T-helper 9 cell (primary cell): ENCODE results near the gene RNGTT.
"Not testable (repeated sequence)": the region's sequence is repeated elsewhere in the genome, so short reads cannot be mapped to it uniquely, and the experiment has no call there.

Experiments used
- DNase-seq: peaks from one replicate; pipeline ENCODE4 v3.0.0-alpha.2; 2020

The RNGTT gene

GRCh38 chr6:88970301-88970700 is 6.9 kb upstream of the RNGTT start:
- no peak for DNase-seq

GRCh38 chr6:88969255-88969654 is 5.8 kb upstream of the RNGTT start:
- DNase-seq = not testable (repeated sequence)

DNA sequence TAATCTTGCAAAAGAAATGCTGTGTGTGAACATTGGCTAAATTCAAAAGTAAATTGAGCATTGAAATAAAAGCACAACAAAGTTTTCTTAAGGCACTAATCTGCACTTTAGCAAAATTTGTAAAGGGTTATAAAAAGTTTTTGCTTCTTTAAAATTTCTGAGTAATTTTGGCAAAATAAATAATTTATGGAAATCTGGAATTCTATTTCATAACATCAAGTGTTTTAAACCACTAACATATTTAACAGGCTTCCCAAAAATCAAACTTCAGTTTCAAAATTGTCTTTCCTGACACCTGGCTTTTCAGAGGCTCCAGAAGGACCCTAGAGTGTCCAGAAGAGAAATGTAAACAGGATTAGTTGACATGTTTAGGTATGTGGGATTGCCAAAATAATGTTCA is 4.5 kb upstream of the RNGTT start:
- DNase-seq = no peak

- no peak for DNase-seq
Observed at GRCh38 chr6:88965691-88966090, 2.3 kb upstream of the RNGTT start.

DNA sequence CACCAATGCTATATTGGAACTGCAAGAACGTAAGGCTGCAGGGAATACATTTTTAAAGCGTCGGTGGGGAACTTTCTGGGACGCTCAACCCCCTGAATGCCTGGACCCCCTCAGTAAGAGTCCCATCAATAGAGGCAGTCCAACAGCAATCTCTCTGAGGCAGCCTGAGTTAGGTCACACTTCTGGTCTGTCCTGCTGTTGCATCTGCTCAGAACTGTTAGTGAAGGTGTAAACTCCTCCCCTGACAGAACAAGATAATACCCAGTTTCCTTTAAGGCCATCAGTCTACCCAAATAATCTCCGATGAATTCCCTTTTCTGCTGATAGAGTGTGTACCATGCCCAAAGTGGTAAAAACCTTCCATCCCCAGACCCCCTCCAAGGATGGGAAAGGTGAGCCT is 1.1 kb upstream of the RNGTT start:
- no peak for DNase-seq

- no peak for DNase-seq
Observed at GRCh38 chr6:88958842-88959241, 4.6 kb downstream of the RNGTT start.

GRCh38 chr6:88953550-88954386 is 9.7 kb downstream of the RNGTT start:
- DNase-seq = no peak

DNA sequence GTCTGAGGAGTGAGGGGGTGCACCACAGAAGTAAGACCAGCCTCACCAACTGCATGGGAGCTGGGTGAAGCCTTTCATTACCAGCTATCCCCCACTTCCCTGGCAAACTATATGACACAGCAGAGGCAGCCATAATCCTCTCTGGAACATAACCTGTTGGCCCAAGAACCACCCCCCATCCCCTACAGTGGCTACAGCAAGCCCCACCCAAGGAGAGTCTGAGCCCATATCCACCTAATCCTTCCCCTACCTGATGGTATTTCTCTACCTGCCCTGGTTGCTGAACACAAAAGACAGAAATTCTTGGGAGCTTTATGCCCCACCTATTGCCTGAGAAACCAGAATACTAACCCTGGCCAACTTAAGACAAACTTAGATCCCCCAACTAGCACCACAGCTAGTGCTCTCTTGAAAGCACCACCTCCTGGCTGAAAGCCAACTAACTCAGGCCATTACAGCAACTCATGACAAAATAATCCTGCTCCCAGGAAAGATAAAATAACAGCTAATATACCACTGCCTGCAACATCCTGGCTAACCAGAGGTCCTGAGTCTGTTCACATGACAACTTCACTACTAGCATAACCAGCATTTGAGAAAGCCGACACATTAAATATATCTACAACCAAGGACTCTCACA is 11.2 kb downstream of the RNGTT start:
- no peak for DNase-seq

- no peak for DNase-seq
Observed at GRCh38 chr6:88945415-88946008, 17.9 kb downstream of the RNGTT start.

DNA sequence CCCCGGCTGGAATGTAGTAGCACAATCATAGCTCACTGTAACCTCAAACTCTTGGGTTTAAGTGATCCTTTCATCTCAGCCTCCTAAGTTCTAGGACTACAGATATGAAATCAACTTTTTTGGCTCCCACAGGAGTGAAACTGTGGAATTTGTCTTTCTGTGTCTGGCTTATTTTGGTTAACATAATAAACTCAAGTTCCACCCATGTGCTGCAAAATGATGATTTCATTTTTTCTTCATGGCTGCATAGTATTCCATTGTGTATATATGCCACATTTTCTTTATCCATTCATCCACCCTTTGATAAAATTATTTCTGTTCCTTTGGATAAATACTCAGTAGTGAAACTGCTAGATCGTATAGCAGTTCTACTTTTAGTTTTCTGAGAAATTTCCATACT is 29.9 kb downstream of the RNGTT start:
- DNase-seq = no peak

DNA sequence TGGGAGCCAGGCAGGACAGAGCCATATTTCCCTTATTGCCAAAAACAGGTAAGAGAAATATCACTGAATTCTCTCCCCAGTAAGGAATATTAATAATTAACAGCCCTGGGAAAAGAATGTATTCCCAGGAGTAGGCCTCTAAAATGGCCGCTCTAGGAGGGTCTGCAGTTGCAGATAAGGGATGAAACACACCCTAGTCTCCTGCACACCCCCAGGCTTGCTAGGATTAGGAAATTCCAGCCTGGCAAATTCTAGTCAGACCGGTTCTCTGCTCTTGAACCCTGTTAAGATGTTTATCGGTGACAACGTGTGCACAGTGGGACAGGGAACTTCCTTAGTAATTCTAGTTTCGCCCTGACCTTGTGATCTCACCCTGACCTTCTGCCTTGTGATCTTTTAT is 31.4 kb downstream of the RNGTT start:
- not testable (repeated sequence) for DNase-seq

DNA sequence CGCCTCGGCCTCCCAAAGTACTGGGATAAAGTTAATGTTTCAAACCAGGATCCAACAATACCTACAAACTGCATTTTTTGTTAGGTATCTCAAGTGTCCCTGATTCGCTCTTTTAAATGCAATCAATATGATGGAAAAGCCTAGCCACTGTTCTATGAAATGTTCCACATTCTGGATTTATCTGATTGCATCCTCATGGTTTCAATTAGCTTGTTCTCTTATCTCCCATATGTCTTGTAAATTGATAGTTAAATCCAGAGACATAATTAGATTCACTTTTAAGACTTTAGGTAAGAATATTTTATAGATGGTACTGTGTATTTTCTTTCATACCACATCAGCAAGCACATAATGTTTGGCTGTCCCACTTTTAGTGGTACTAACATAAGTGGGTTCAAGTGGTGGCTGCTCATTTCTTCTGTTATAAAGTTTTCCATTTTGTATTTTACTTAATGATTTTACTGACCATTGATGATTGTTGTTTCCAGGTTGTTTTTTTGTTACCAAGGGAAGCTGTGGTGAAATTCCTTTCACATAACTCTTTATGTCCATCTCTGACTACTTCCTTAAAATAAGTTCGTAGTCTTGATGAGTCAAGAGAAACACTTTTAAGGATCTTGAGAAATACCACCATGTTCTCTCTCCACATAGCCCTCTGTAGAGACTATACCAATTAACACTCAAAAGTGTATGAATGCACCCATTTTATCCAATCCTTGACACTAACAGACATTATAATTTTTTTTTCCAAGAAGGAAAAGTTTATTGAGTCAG is 40.5 kb downstream of the RNGTT start:
- no peak for DNase-seq

- no peak for DNase-seq
Observed at GRCh38 chr6:88921734-88922133, 41.7 kb downstream of the RNGTT start.

GRCh38 chr6:88920774-88921733 is 42.4 kb downstream of the RNGTT start:
- no peak for DNase-seq

GRCh38 chr6:88920088-88920487 is 43.3 kb downstream of the RNGTT start:
- DNase-seq = no peak

DNA sequence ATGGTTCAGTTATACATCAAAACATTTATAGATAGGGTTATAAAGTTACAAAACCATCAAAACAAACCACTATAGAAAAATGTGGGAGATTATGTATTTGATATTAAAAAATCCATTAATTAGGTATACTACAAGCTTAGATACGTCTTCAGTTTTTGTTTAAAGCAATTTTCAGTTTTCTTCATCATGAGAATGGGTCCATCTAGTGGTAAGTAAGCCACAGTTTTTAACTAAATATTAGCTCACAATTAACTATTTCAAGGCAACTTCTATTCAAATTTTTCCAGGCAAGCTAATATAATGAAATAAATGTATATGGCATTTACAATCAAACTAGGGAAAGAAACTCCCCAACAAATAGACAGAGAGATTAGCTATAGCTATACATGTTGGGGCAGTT is 44.4 kb downstream of the RNGTT start:
- no peak for DNase-seq

GRCh38 chr6:88916615-88917208 is 46.7 kb downstream of the RNGTT start:
- DNase-seq = no peak

- DNase-seq = no peak
Observed at GRCh38 chr6:88914895-88915598, 48.4 kb downstream of the RNGTT start.

- no peak for DNase-seq
Observed at GRCh38 chr6:88914180-88914579, 49.2 kb downstream of the RNGTT start.

GRCh38 chr6:88913471-88913870 is 49.9 kb downstream of the RNGTT start:
- no peak for DNase-seq
